ENCODE data around the gene WDR17.

DNA sequence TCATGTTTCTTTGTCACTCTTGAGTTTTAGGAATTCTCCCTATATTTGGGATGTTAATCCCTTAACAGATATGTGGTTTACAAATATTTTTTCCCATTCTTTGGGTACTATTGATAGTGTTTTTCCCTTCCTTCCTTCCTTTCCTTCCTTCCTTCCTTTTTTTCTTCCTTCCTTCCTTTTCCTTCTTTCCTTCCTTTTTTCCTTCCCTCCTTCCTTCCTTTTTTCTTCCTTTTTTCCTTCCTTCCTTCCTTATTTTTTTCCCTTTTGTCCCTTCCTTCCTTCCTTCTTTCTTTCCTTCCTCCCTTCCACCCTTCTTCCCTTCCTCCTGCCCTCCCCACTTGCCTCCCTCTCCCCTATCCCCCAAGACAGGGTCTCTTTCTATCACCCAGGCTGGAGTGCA is 42.1 kb downstream of the WDR17 start:
- no peak for TF ChIP-seq POLR2A (IDR thresholded peaks at IDR 0.05)
- TF ChIP-seq, protein P1, sequence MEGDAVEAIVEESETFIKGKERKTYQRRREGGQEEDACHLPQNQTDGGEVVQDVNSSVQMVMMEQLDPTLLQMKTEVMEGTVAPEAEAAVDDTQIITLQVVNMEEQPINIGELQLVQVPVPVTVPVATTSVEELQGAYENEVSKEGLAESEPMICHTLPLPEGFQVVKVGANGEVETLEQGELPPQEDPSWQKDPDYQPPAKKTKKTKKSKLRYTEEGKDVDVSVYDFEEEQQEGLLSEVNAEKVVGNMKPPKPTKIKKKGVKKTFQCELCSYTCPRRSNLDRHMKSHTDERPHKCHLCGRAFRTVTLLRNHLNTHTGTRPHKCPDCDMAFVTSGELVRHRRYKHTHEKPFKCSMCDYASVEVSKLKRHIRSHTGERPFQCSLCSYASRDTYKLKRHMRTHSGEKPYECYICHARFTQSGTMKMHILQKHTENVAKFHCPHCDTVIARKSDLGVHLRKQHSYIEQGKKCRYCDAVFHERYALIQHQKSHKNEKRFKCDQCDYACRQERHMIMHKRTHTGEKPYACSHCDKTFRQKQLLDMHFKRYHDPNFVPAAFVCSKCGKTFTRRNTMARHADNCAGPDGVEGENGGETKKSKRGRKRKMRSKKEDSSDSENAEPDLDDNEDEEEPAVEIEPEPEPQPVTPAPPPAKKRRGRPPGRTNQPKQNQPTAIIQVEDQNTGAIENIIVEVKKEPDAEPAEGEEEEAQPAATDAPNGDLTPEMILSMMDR (IDR thresholded peaks at IDR 0.05): no peak

All from Peyer's patch (tissue), 4 donors.